NCI-H526 treated with DMSO at 0.1 percent for 48 hours (cell line): ENCODE data around the gene HMGA1.
"Not testable (repeated sequence)": the region's sequence is repeated elsewhere in the genome, so short reads cannot be mapped to it uniquely, and the experiment has no call there.

Experiments
- DNase-seq: peaks from one replicate; lab custom pipeline; 2025; lab: John Stamatoyannopoulos, UW

Gene HMGA1

DNA sequence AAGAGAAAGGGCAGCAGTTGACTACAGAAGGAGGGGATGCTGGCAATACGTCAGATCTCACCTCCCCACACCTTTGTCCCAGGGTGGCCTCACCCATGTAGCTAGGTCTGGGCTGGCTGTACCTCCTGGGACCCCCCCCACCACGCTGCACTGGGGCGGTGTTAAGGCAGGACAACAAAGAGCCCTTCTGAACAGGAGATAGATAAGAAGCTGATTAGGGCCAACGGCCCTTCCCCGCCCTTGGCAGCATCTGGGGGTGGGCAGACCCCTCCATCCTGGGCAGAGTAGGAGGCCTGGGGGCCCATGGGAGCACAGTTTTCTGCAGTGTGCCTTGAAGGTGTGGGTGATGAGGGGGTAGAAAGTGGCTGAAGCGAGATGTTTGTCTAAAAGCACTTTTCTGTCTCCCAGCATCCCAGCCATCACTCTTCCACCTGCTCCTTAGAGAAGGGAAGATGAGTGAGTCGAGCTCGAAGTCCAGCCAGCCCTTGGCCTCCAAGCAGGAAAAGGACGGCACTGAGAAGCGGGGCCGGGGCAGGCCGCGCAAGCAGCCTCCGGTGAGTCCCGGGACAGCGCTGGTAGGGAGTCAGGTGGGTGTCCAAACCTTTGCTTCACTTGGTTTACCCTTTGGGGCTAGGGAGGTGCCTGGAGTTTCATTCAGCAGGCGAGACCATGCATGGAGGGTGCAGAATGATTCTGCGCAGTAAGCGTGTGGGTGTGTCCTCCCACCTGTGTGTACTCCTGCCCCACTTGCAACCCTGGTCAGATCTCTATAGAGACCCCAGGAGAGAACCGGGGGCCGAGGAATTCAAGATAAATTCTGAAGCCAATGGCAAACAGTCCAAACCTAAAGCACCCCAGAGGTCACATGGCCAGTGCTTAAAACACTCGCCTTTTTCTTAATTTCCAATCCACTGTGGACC lies 3.9 kb downstream of the HMGA1 start:
- DNase-seq = no peak

DNA sequence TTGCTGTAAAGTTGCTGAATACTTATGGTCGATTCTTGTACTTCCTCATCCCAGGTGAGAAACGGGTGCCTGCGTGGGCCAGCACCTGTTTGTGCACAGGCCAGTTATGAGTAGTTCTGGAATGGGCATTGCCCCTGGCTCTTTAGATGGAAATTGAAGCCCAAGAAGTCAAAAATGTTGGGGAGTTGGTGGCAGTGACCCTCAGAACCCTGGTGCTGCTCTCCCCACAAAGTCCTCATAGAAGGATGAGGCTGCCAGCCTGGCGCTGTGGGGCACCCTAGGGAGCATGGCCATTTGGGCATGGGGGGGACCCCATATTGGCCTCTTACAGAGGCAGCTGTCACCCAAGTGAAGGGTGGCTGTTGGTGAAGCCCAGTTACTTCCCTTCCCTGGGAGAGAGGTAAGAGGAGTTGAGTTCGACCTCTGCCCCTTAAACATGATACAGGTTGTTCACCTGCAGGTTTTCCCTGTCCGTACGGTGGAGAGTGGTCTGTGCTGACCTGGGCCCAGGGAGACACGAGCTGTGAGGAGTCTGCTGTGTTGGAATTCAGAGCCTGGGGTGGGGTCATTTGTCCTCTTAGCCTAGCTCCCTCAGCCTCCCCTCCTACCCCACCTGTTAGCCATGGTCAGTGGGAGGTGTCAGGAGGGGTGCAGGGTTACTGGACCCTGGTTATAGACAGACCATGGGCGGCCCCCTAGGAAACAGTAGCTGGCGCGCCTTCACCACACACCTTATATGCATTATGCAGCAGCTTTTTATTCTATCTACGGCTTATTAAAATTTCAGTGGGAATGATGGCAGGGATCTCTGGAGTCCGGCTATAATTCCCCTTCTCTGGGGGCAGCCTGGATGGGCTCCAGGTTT lies 4.9 kb downstream of the HMGA1 start:
- no peak for DNase-seq

DNA sequence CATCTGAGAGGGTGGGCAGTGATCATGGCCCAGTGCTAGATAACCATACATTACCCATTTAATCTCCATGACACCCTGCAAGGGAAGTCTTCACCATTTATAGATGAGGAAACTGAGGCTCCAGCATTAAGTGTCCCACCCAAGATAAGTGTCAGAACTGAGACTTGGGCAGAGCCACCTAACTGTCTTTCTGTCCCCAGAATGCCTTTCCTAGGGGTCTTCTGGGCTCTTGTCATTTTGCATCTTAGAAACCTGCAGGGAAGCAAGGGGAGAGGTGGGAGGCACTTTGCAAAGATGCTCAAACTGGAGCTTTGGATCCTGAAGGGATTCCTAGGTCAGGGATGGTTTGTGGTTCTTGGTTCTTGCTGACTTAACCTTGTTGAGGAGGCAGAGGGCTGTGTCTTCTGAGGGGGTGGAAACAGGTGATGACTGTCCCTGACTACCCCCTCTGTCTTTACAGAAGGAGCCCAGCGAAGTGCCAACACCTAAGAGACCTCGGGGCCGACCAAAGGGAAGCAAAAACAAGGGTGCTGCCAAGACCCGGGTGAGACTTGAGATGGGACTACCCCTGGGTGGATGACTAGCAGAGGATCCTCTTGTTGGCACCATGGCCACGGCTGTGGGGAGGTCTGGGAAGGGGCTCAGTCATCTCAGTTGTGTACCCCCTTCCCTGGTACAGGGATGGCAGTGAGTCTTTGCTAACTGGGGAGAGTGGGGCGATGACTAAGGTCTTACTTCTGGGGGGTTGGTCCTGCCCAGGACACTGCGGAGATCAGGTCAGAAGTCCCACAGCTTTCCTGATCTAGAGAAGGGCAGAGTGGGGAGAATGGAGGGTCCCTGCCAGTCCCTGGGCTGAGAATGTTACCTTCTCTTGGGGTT lies 5.8 kb downstream of the HMGA1 start:
- no peak for DNase-seq

DNA sequence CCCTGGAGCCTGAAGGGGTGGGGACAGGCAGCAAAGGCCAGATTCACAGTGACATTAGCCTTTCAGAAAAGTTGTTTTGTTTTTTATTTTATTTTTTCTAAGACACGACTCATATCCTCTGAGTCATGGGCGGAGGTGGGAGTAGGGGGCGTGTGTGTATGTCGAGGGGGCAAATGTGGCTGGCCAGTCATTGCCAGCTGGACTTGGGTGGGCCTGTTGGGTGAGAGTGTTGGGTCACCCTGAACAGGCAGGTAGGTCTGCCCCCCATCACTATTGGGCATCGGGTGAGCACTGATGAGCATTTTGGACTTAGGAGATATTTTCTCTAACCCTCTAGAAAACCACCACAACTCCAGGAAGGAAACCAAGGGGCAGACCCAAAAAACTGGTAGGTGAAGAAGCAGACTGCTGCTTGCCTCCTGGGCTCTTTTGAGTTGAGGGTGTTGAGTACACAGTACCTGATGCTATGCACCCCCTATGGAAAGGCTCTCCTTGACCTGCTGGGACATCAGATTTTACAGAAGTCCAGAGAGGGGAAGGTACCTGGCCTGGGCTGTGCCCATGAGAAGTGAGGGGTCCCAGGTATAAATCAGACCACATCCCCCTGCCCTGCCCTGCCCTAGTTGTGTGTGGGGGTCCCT lies 6.6 kb downstream of the HMGA1 start:
- DNase-seq = no peak

DNA sequence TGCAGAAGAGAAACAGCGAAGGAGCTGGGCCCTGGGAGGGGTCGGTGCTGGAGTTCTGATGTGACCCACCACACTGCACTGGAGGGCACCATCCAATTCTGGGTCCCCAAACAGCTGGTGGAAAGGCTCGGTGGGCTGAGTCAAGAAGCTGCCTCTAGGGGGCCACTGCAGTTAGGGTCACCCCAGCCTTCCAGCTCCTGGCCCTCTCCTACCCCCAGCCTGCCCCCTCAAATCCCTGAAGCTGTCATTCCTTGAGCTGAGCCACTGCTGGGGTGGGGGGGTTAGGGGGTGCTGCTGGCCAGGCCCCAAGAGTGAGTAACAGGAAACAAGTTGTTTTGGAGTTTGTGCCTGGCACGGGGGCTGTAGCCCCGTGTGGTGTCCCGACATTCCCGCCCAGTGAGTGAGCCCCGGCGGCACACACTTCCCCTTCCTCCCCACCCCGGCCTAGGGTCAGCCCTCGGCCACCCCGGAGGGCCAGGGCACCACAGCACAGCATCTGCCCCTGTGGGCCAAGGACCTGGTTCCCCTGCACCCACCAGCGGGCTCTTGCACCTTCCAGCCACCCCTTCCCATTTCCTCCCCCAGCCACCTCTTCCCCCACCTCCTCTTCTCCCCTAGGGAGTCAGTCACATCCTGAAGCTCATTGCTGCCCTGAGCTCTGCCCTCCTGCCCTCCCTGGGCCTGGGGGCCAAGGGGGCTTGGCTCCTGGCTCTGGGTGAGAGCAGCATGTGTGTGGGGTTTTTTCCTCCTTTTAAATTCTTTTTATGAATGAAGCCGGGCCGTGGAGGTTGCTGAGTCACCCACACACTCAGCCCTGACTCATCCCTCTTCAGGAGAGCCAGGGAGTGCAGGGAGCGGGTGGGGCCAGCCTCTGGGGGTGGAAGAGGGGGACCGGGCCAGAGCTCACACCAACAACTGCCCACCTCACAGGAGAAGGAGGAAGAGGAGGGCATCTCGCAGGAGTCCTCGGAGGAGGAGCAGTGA lies 7.5 kb downstream of the HMGA1 start:
- DNase-seq = no peak

DNA sequence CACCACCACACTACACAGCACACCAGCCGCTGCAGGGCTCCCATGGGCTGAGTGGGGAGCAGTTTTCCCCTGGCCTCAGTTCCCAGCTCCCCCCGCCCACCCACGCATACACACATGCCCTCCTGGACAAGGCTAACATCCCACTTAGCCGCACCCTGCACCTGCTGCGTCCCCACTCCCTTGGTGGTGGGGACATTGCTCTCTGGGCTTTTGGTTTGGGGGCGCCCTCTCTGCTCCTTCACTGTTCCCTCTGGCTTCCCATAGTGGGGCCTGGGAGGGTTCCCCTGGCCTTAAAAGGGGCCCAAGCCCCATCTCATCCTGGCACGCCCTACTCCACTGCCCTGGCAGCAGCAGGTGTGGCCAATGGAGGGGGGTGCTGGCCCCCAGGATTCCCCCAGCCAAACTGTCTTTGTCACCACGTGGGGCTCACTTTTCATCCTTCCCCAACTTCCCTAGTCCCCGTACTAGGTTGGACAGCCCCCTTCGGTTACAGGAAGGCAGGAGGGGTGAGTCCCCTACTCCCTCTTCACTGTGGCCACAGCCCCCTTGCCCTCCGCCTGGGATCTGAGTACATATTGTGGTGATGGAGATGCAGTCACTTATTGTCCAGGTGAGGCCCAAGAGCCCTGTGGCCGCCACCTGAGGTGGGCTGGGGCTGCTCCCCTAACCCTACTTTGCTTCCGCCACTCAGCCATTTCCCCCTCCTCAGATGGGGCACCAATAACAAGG lies 8.5 kb downstream of the HMGA1 start:
- not testable (repeated sequence) for DNase-seq

DNA sequence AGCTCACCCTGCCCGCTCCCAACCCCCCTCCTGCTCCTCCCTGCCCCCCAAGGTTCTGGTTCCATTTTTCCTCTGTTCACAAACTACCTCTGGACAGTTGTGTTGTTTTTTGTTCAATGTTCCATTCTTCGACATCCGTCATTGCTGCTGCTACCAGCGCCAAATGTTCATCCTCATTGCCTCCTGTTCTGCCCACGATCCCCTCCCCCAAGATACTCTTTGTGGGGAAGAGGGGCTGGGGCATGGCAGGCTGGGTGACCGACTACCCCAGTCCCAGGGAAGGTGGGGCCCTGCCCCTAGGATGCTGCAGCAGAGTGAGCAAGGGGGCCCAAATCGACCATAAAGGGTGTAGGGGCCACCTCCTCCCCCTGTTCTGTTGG lies 9.1 kb downstream of the HMGA1 start:
- DNase-seq = not testable (repeated sequence)

DNA sequence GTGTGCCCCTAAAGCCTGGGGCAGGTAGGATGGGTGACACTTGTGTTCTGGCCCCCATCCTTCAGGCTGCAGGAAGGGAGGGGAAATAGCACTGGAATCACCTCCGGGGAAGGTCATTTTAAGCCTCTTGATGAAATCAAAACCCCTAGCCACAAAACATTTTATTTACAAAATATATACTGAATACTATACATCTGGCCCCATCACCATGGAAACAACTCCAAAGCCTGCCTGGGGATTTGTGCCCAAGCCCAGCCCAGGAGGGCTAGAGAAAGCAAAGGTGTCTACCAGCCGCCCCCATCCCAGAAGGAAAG lies 9.5 kb downstream of the HMGA1 start:
- DNase-seq = no peak

DNA sequence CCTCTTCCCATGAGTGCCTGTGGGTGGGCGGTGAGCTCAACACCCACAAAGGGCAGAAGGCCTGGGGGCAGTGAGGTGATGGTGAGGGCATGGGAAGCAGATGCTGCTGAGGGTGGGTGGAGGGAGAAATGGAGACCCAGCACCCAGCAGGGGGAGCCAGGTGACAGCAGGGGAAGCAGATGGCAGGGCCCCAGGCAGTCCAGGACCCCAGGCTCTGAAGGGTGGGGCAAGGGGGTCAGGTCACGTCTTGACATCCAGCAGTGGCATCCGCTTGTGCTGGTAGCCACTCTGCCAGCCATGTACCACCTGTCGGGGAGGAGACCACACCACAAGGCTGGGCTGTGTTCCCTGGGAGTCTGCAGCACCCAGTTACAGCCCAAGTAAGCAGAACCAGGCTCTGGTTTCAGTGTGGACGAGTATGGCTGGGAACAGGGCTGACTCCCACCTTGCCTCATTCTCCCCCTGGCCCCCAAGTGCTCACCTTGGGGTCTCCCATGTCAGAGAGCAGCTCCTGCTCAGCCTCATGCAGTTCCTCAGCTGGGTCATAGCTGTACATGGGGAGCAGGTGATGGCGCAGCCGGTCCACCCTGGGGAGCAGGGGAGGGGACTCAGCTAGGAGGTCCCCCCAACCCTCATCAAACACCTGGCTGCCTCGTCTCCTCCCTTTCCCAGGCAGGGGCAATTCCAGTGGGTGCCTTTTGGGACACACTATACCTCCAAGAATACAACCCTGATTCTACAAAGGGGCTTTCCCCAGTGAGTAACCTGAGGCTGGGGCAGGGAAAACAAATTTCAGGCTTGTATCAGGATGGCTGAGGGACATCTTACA lies 10.1 kb downstream of the HMGA1 start:
- DNase-seq = peak; percentile 8

DNA sequence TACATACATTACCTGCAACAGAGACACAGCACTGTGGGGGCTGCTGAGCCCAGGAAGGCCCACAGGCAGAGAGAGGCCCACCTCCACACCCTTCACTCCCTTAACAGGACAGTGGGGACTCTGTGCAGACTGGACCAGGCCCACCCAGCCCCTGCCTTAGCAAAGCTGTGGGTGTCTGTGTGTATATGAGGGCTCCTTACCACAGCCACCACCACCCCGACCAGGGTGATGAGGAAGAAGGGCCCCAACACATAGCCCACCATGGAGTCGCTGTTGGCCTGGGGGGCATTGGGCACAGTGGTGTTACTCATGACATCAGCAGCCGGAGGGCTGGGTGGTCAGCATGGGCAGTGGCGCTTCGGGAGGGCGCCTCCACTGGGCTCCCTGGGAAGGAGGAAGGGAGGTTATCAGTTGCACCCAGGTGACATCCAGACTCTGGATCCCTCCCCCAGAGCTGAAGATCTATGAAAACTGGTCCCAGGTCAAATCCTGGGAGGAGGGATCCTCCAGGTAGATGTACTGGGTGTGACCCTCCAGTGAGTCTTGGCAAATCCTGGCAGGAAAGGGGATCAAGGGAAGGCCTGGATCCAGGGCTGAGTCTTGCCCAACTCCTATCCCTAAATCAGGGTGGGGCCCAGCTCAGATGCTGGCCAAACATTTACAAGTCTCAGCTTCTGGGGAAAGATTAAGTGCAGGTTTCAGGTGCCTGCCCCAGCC lies 11.0 kb downstream of the HMGA1 start:
- no peak for DNase-seq

DNA sequence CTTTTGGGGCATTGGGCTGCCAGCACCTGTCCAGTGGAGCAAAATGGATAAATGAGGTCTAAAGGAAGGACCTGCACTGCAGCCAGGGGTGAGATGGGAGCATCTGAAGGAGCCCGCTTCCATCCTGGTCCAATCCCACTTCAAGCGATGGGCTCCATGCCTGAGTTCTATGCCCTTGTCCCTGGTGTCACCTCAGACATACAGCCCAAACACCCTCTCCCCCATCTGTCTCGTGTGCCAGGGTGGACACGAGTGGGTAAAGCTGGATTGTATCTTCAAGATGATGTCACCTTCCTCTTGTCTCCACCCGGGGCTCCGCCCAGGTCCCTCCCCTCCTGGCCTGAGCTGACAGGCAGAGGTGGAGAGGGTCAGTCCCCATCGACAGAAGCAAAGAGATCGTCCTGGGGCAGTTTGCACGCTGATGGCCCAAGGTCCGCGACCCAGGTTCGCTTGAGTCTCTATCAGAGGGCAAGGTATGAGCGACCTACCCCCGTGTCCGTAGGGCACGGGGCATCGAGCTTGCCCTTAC lies 11.6 kb downstream of the HMGA1 start:
- no peak for DNase-seq

DNA sequence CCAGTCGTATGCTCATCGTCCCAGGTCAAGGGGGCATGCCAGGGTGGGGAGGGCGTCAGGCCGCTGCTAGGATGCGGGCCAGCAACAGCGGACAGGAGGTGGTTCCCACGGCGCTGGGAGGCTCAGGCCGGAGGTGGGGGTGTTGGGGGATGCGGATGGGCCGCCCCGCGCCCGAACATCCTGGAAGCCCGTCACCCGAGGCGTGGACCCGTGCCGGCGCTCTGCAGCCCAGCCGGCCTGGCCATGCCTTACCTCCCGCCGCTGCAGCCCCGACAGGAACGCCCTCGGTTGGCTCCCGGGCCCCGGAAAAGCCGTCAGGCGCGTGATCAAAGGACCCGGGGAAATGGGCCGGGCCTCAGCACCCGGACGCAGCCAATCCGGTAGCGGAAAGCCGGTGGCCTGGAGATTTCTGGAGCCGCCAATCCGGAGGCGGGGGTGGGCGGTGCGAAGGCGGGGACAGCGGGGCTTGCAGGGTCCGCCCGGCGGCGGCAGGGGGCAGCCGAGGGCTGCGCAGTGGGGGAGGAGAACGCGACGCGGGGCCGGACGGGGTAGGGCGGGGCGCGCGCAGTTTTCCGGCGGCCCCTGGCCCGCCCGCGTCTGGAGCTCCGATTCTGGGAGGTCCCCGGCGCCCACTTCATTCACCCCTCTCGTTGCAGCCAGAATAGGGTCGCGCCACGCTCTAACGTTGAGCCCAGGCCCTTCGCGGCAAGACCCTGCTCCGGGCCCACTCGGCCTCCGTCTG lies 12.2 kb downstream of the HMGA1 start, which contains the start of gene SMIM29:
SMIM29 (minus strand) TSS at position 280 of the 742 bp plus-strand sequence. CDS start 1,215 bp downstream, outside the sequence.
- peak; percentile 83 for DNase-seq

DNA sequence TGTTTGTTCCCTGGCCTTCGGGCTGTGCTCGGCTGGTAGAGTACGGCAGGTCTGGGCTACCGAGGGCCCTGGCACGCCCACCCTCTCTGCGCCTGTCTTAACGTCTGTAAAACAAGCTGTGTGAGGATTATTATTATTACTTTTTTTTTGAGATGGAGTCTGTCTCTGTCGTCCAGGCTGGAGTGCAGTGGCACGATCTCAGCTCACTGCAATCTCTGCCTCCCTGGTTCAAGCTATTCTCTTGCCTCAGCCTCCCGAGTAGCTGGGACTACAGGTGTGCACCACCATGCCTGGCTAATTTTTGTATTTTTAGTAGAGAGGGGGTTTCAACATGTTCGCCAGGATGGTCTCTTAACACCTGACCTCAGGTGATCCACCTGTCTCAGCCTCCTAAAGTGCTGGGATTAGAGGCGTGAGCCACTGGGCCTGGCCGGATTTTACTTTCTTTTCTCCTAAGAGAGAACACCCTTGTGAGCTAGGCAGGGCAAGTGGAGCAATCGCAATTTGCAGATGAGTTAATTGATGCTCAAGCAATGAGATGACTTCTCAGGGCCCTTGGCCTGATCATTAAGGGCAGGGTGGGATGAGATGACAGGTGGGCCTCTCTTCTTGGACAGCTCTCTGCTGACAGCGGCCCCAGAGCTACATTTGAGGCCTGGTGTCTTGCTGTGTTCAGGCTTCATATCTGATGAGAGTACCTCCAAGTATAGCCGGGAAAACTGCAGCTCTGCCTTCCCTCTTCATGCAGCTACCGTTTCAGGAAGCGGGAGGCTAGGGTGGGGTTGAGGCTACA lies 13.0 kb downstream of the HMGA1 start:
- DNase-seq = no peak

DNA sequence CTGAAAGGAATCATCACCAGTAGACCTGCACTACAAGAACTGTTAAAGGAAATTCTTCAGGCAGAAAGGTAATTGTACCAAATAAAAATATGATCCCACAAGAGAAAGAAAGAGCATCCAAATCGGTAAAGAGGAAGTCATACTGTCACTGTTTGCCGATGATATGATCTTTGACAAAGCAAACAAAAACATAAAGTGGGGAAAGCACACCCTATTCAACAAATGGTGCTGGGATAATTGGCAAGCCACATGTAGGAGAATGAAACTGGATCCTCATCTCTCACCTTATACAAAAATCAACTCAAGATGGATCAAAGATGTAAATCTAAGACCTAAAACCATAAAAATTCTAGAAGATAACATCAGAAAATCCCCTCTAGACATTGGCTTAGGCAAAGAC lies 15.7 kb downstream of the HMGA1 start:
- not testable (repeated sequence) for DNase-seq

DNA sequence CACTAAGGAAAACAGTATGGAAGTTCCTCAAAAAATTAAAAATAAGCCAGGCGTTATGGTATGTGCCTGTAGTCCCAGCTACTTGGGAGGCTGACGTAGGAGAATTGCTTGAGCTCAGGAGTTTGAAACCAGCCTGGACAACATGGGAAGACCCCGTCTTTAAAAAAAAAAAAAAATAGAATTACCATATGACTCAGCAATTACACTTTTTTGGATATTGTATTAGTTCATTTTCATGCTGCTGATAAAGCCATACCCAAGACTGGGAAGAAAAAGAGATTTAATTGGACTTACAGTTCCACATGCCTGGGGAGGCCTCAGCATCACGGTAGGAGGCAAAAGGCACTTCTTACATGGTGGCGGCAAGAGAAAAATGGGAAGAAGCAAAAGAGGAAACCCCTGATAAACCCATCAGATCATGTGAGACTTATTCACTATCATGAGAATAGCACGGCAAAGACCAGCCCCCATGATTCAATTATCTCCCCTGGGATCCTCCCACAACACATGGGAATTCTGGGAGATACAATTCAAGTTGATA lies 22.9 kb downstream of the HMGA1 start:
- no peak for DNase-seq
